Type B pancreatic cell (in vitro differentiated cells): Measurements from ENCODE around the gene SRGAP1. TPM values are rescaled to one million over a fixed set of nuclear protein-coding genes. Genes with fewer than 3 reads are reported as not detected.

Experiments
- DNase-seq: peaks from one replicate; pipeline ENCODE4 v3.0.0; 2021; ENCODE audit warnings: mixed read lengths; ENCODE audit not compliant: unreplicated experiment; ENCODE audit errors: extremely low spot score
- H3K27ac Mint-ChIP-seq: 2 replicates; pipeline ENCODE4 v1.8.0; 2021; ENCODE audit warnings: mild to moderate bottlenecking, mixed read lengths
- H3K27me3 Mint-ChIP-seq: 2 replicates; pipeline ENCODE4 v1.8.0; 2021; ENCODE audit warnings: mixed read lengths
- H3K36me3 Mint-ChIP-seq: 2 replicates; pipeline ENCODE4 v1.8.0; 2021; ENCODE audit warnings: mixed read lengths
- H3K4me1 Mint-ChIP-seq: one replicate; pipeline ENCODE4 v1.8.0; 2021; ENCODE audit warnings: mixed read lengths; ENCODE audit not compliant: unreplicated experiment
- H3K4me3 Mint-ChIP-seq: 2 replicates; pipeline ENCODE4 v1.8.0; 2021; ENCODE audit warnings: mild to moderate bottlenecking, mixed read lengths
- H3K9me3 Mint-ChIP-seq: 2 replicates; pipeline ENCODE4 v1.8.0; 2021; ENCODE audit warnings: mixed read lengths
- CTCF ChIP-seq: fragments of 200-600 bp; sonication (generic); conservative IDR thresholded peaks from 2 replicates; pipeline ENCODE4 v1.5.0; 2021; ENCODE audit warnings: antibody characterized with exemption, mild to moderate bottlenecking
- total RNA-seq: library from RNA; stranded (reverse); gene quantifications from 2 replicates; pipeline ENCODE4 v1.2.1, GENCODE V29; 2021; ENCODE audit warnings: low replicate concordance

Gene SRGAP1
- total RNA-seq, 1 donor from 2014 or later = 14.9 TPM

GRCh38 chr12:64172143-64172970 lies 327.9 kb downstream of the SRGAP1 start:
- no peak overlapping the region for H3K4me3 Mint-ChIP-seq
- H3K4me1 Mint-ChIP-seq = peaks cover 9% of the 10 kb centered on the region
- H3K27ac Mint-ChIP-seq = no peak overlapping the region
- H3K27me3 Mint-ChIP-seq = no peaks in the 10 kb centered on the region
- TF ChIP-seq CTCF = no peak
- H3K36me3 Mint-ChIP-seq = peaks cover 2% of the 10 kb centered on the region
- no peaks in the 10 kb centered on the region for H3K9me3 Mint-ChIP-seq
- no peak for DNase-seq

GRCh38 chr12:64173456-64173855 lies 329.0 kb downstream of the SRGAP1 start:
- H3K4me1 Mint-ChIP-seq = peaks cover 15% of the 10 kb centered on the region
- no peak for DNase-seq

GRCh38 chr12:64175254-64175945 lies 330.9 kb downstream of the SRGAP1 start:
- peaks cover 4% of the 10 kb centered on the region for H3K27me3 Mint-ChIP-seq

More at GRCh38 chr12:64173456-64173855, 329.0 kb downstream of the SRGAP1 start:
- no peak for TF ChIP-seq CTCF
- Mint-ChIP-seq H3K9me3 (no peaks in the 10 kb centered on the region), H3K4me3 (no peak overlapping the region), H3K27ac (peak overlapping the region; percentile 59), H3K27me3 (peaks cover 2% of the 10 kb centered on the region), H3K36me3 (no peaks in the 10 kb centered on the region)

GRCh38 chr12:64177001-64177400 lies 332.5 kb downstream of the SRGAP1 start:
- Mint-ChIP-seq H3K36me3 (no peaks in the 10 kb centered on the region), H3K27me3 (peaks cover 4% of the 10 kb centered on the region), H3K4me3 (no peak overlapping the region), H3K9me3 (no peaks in the 10 kb centered on the region), H3K4me1 (peaks cover 16% of the 10 kb centered on the region), H3K27ac (no peak overlapping the region)
- no peak for DNase-seq
- no peak for TF ChIP-seq CTCF

More at GRCh38 chr12:64175254-64175945, 330.9 kb downstream of the SRGAP1 start:
- no peak overlapping the region for H3K4me3 Mint-ChIP-seq
- H3K36me3 Mint-ChIP-seq = no peaks in the 10 kb centered on the region
- no peak for TF ChIP-seq CTCF
- no peak overlapping the region for H3K27ac Mint-ChIP-seq
- no peak for DNase-seq
- H3K4me1 Mint-ChIP-seq = peaks cover 16% of the 10 kb centered on the region
- H3K9me3 Mint-ChIP-seq = no peaks in the 10 kb centered on the region

GRCh38 chr12:64178122-64178521 lies 333.6 kb downstream of the SRGAP1 start:
- H3K27me3 Mint-ChIP-seq = peaks cover 7% of the 10 kb centered on the region
- H3K9me3 Mint-ChIP-seq = no peaks in the 10 kb centered on the region
- H3K27ac Mint-ChIP-seq = no peak overlapping the region
- DNase-seq = no peak
- TF ChIP-seq CTCF = no peak
- no peaks in the 10 kb centered on the region for H3K36me3 Mint-ChIP-seq
- peaks cover 14% of the 10 kb centered on the region for H3K4me1 Mint-ChIP-seq
- H3K4me3 Mint-ChIP-seq = no peak overlapping the region
